K562 (cell line): ENCODE results near the gene SGSM2. TPM values are rescaled to one million over a fixed set of nuclear protein-coding genes. Genes with fewer than 3 reads are reported as not detected.

Source experiments
- ATAC-seq: fragments of 200-7000 bp; cut with Tn5 transposase; 3 replicates; pipeline ENCODE4 v1.9.1; 2020; ENCODE audit warnings: moderate library complexity
- BruUV-seq: library from RNA; stranded (reverse); fragments of 400-500 nt; replicated peaks from 2 replicates; lab custom pipeline; 2021; lab: Mats Ljungman, UMichigan
- CTCF ChIA-PET: fragments of 300-600 bp; formaldehyde crosslinking; extraction: SDS; loops from one replicate; lab custom pipeline; 2021; ENCODE audit warnings: low intra/inter-chr PET ratio; lab: Yijun Ruan, JAX
- POLR2A ChIA-PET: fragments of 300-600, 350-650 bp; sonication (Branson Sonifier 250); formaldehyde crosslinking; extraction: SDS; loops from one replicate; lab custom pipeline; 2021; ENCODE audit warnings: antibody characterized with exemption, inconsistent platforms; lab: Yijun Ruan, JAX
- DNase-seq, 4 experiments: peaks; one replicate each; pipeline versions ENCODE4 v3.0.0 to v3.0.0-alpha.2; 2011 to 2018; ENCODE audit warnings: low spot score in 3 of 4, mixed read lengths in 3 of 4; ENCODE audit errors: extremely low read depth in 1 of 4
- FAIRE-seq: peaks from 2 replicates; lab custom pipeline; 2011; peaks lifted over from hg19 to GRCh38; lab: Jason Lieb, UNC
- H2AFZ ChIP-seq: 2 replicates; pipeline ENCODE4 v1.6.0; 2011; ENCODE audit warnings: low read depth, low read length, control low read depth, inconsistent platforms
- H3K27ac ChIP-seq: fragments of 200-600 bp; 3 replicates; pipeline ENCODE4 v1.8.0; 2011; ENCODE audit warnings: low read depth, mild to moderate bottlenecking, control low read depth, inconsistent platforms, low read length, moderate library complexity, mixed read lengths; ENCODE audit errors: extremely low read depth
- H3K27me3 ChIP-seq, 2 experiments: fragments of 300-600 bp in 1 of 2; 2 replicates in 1 of 2; 3 replicates in 1 of 2; pipeline versions ENCODE4 v1.6.0 to v1.8.0; 2011; ENCODE audit warnings: inconsistent platforms in 2 of 2, low read length in 2 of 2, mild to moderate bottlenecking in 1 of 2, mixed read lengths in 1 of 2, moderate library complexity in 1 of 2; ENCODE audit not compliant: control insufficient read depth in 2 of 2, insufficient read depth in 2 of 2
- H3K36me3 ChIP-seq: fragments of 300-600 bp; 3 replicates; pipeline ENCODE4 v1.8.0; 2011; ENCODE audit warnings: mild to moderate bottlenecking, low read length, inconsistent platforms; ENCODE audit not compliant: control insufficient read depth, insufficient read depth
- H3K4me1 ChIP-seq, 2 experiments: fragments of 200-600 bp in 1 of 2; replicated peaks in 1 of 2; 2 replicates in 1 of 2; 3 replicates in 1 of 2; pipeline versions ENCODE4 v1.5.1 to v1.8.0; 2011; ENCODE audit warnings: inconsistent platforms in 2 of 2, low read length in 2 of 2, mild to moderate bottlenecking in 1 of 2, mixed read lengths in 1 of 2, moderate library complexity in 1 of 2; ENCODE audit not compliant: control insufficient read depth in 2 of 2, insufficient read depth in 2 of 2
- H3K4me2 ChIP-seq: 2 replicates; pipeline ENCODE4 v1.6.1; 2011; ENCODE audit warnings: low read length, control low read depth, inconsistent platforms, mixed read lengths; ENCODE audit not compliant: insufficient read depth
- H3K4me3 ChIP-seq: fragments of 200-600 bp; sonication (generic), shearing (Covaris generic); 2 replicates; pipeline ENCODE4 v1.5.1; 2016; ENCODE audit warnings: control low read depth, inconsistent platforms
- H3K79me2 ChIP-seq: fragments of 200-600 bp; 3 replicates; pipeline ENCODE4 v1.8.0; 2011; ENCODE audit warnings: low read length, inconsistent platforms; ENCODE audit not compliant: control insufficient read depth, insufficient read depth
- H3K9ac ChIP-seq, 2 experiments: 2 replicates each; pipeline versions ENCODE4 v1.6.0 to v1.6.1; 2011; ENCODE audit warnings: low read depth in 2 of 2, low read length in 2 of 2, control low read depth in 1 of 2, inconsistent platforms in 1 of 2, mild to moderate bottlenecking in 1 of 2, mixed read lengths in 1 of 2; ENCODE audit not compliant: insufficient read depth in 1 of 2
- H3K9me1 ChIP-seq: one replicate; pipeline ENCODE4 v1.6.0; 2011; ENCODE audit warnings: inconsistent platforms, mild to moderate bottlenecking, low read length, moderate library complexity; ENCODE audit not compliant: control insufficient read depth, insufficient read depth
- H3K9me3 ChIP-seq: replicated peaks from 2 replicates; pipeline ENCODE4 v1.5.1; 2011; ENCODE audit warnings: low read depth, low read length, inconsistent platforms; ENCODE audit not compliant: control insufficient read depth, insufficient read depth
- H4K20me1 ChIP-seq: replicated peaks from 2 replicates; pipeline ENCODE4 v1.6.1; 2011; ENCODE audit warnings: low read length, inconsistent platforms, mixed read lengths; ENCODE audit not compliant: control insufficient read depth, insufficient read depth
- CCAR2 ChIP-seq: fragments of 200-400 bp; formaldehyde crosslinking; IDR thresholded peaks from 2 replicates; pipeline ENCODE4 v1.6.1; 2017; ENCODE audit warnings: mild to moderate bottlenecking, low read depth, low read length
- CEBPB ChIP-seq: fragments of 450-650 bp; IDR thresholded peaks from 2 replicates; pipeline ENCODE4 v1.6.1; 2016; ENCODE audit warnings: missing genetic modification characterization, missing compliant biosample characterization
- DNMT1 ChIP-seq: fragments of 450-650 bp; IDR thresholded peaks from 2 replicates; pipeline ENCODE4 v1.6.1; 2016; ENCODE audit warnings: antibody characterized with exemption, mild to moderate bottlenecking
- EP400 ChIP-seq: fragments of 450-650 bp; IDR thresholded peaks from 2 replicates; pipeline ENCODE4 v1.6.1; 2017; ENCODE audit warnings: antibody characterized with exemption, mild to moderate bottlenecking, moderate library complexity
- FOXJ3 ChIP-seq: sonication (generic); formaldehyde crosslinking; IDR thresholded peaks from 2 replicates; pipeline ENCODE4 v1.4.0; 2020; ENCODE audit warnings: mild to moderate bottlenecking, missing genetic modification reagents
- FOXO4 ChIP-seq: fragments of 450-650 bp; formaldehyde crosslinking; IDR thresholded peaks from 2 replicates; pipeline ENCODE4 v1.4.0; 2020; ENCODE audit warnings: mild to moderate bottlenecking, moderate library complexity
- GABPB1 ChIP-seq: sonication (generic); formaldehyde crosslinking; IDR thresholded peaks from 2 replicates; pipeline ENCODE4 v1.8.0; 2022; ENCODE audit warnings: mild to moderate bottlenecking, missing genetic modification reagents
- HCFC1 ChIP-seq: IDR thresholded peaks from 2 replicates; pipeline ENCODE4 v1.6.1; 2012; ENCODE audit warnings: low read depth, low read length, improper control_type of control experiment
- KLF1 ChIP-seq: fragments of 450-650 bp; IDR thresholded peaks from 2 replicates; pipeline ENCODE4 v1.6.1; 2016; ENCODE audit warnings: missing genetic modification characterization, missing compliant biosample characterization
- MEF2A ChIP-seq: IDR thresholded peaks from 2 replicates; pipeline ENCODE4 v1.6.1; 2011; ENCODE audit warnings: low read depth, mild to moderate bottlenecking, low read length, moderate library complexity; ENCODE audit not compliant: control insufficient read depth
- SMARCA4 ChIP-seq: fragments of 450-650 bp; IDR thresholded peaks from 2 replicates; pipeline ENCODE4 v1.6.1; 2016
- SOX6 ChIP-seq: fragments of 450-650 bp; IDR thresholded peaks from 2 replicates; pipeline ENCODE4 v1.6.1; 2014; ENCODE audit warnings: mild to moderate bottlenecking
- ZBTB17 ChIP-seq: fragments of 450-650 bp; formaldehyde crosslinking; IDR thresholded peaks from 2 replicates; pipeline ENCODE4 v1.4.0; 2020; ENCODE audit warnings: mild to moderate bottlenecking
- ZKSCAN8 ChIP-seq: fragments of 200-800 bp; sonication (Bioruptor generic); IDR thresholded peaks from 2 replicates; pipeline ENCODE4 v1.6.1; 2016; ENCODE audit warnings: missing genetic modification characterization, missing compliant biosample characterization
- ZNF175 ChIP-seq: fragments of 200-800 bp; sonication (Bioruptor generic); IDR thresholded peaks from 2 replicates; pipeline ENCODE4 v1.6.1; 2016; ENCODE audit warnings: low read depth, mild to moderate bottlenecking, missing genetic modification characterization, missing compliant biosample characterization
- ZNF217 ChIP-seq: sonication (generic); formaldehyde crosslinking; IDR thresholded peaks from 2 replicates; pipeline ENCODE4 v1.8.0; 2022; ENCODE audit warnings: mild to moderate bottlenecking, missing genetic modification reagents
- ZSCAN29 ChIP-seq: fragments of 450-650 bp; IDR thresholded peaks from 2 replicates; pipeline ENCODE4 v1.6.1; 2017
- WGBS: fragments of 100-300 bp; shearing (Covaris generic); methylation state at CpG from one replicate; pipeline ENCODE4 v1.1.6; 2016; ENCODE audit warnings: low coverage, mixed read lengths; ENCODE audit not compliant: insufficient coverage; ENCODE audit errors: missing lambda C conversion rate; 5-methylcytosine and 5-hydroxymethylcytosine counted together
- in situ Hi-C: fragments of 300-500 bp; cut with MboI; formaldehyde crosslinking; loops from 4 replicates; pipeline ENCODE4 v1.15.0; 2018; ENCODE audit warnings: inconsistent platforms, mixed read lengths
- intact Hi-C: fragments of 100-400 bp; cut with micrococcal nuclease; formaldehyde crosslinking; loops from 2 replicates; pipeline ENCODE4 v1.14.2; 2022
- polyA plus RNA-seq, 8 experiments: library from polyadenylated mRNA; depleted of rRNA in 4 of 8; stranded (reverse) in 5 of 8; unstranded in 3 of 8; fragments of >200 nt; fragmentation: Nextera tagmentation in 2 of 8; fragmentation: Illumina TruSeq in 1 of 8; extraction: Ambion mirVana in 2 of 8; extraction: Trizol in 1 of 8; gene quantifications; 2 replicates each; pipeline versions ENCODE4 v1.2.1 to v1.2.3, GENCODE V29; 2011 to 2014; ENCODE audit warnings: inconsistent platforms in 1 of 8, missing spikeins in 1 of 8
- total RNA-seq, 7 experiments: library from RNA; depleted of rRNA in 6 of 7; stranded (reverse); fragments of >200 nt in 6 of 7; fragmentation: Illumina TruSeq in 2 of 7; extraction: Trizol in 2 of 7; gene quantifications; 2 replicates each; pipeline versions ENCODE4 v1.2.1 to v1.2.3, GENCODE V29; 2011 to 2021; ENCODE audit warnings: low replicate concordance in 1 of 7
- TF ChIP-seq, protein P1 (sequence below), 2 experiments: fragments of 250-450 bp in 1 of 2; fragments of 450-650 bp in 1 of 2; sonication (Bioruptor Pico) in 1 of 2; IDR thresholded peaks; 2 replicates each; pipeline versions ENCODE4 v1.6.1 to v1.8.0; 2016 to 2021; ENCODE audit warnings: mild to moderate bottlenecking in 2 of 2, moderate library complexity in 2 of 2, missing compliant biosample characterization in 1 of 2, missing genetic modification characterization in 1 of 2

Gene SGSM2
- total and polyA plus RNA-seq, 9 of the 15 experiments (the other 6 are each of a cell fraction or from before 2014, with no cell fraction given): 0.20 to 26.3 (median 14.8) TPM

DNA sequence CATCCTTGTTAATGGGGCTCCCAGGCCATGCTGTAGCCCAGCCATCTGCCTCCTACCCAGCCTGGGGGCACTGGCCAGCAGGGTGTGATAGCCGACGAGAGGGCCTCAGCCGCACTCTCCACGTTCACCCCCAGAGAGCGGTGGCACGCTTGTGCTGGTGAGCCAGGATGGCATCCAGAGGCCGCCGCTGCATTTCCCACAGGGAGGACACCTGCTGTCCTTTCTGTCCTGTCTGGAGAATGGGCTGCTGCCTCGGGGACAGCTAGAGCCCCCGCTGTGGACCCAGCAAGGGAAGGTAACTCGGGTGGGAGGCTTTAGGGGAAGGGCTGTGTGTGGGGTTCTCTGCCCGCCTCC lies 27.4 kb downstream of the SGSM2 start:
- TF ChIP-seq MEF2A (no peak), ZSCAN29 (no peak), FOXJ3 (no peak), SOX6 (no peak), EP400 (no peak), GABPB1 (CRISPR knock-in tag) (no peak)
- Histone ChIP-seq H3K27me3 (no peaks in the 10 kb centered on the region), H3K4me2 (no peak overlapping the region), H3K4me3 (no peak overlapping the region), H3K9me3 (no peaks in the 10 kb centered on the region), H2AFZ (no peak overlapping the region), H3K9me1 (no peaks in the 10 kb centered on the region), H3K4me1 (peaks cover under 1 to 4% of the 10 kb centered on the region in 2 experiments; a peak in 3 of 5 replicates), H3K79me2 (no peaks in the 10 kb centered on the region), H3K27ac (no peak overlapping the region), H3K9ac (no peak overlapping the region), H3K36me3 (no peaks in the 10 kb centered on the region), H4K20me1 (no peaks in the 10 kb centered on the region; the same call in 1 of the 2 replicates)
- FAIRE-seq (no peak), DNase-seq (no peak), ATAC-seq (no peak)
- intact Hi-C loops: no loop called here
- 62% methylated on average over 3 of the region's 12 CpGs for WGBS
- POLR2A ChIA-PET: interaction anchor here (1.0 kb wide), 1 partner anchor 18 kb away, joined by 4 read pairs; no protein-coding TSS in a partner anchor
- in situ Hi-C loops: no loop called here
- no TSS peak for BruUV-seq
- CTCF ChIA-PET: no interaction called here

GRCh38 chr17:2365132-2365531 lies 27.8 kb downstream of the SGSM2 start:
- Histone ChIP-seq H3K27me3 (no peaks in the 10 kb centered on the region), H3K27ac (no peak overlapping the region), H3K79me2 (no peaks in the 10 kb centered on the region), H3K4me3 (no peak overlapping the region), H3K36me3 (no peaks in the 10 kb centered on the region), H4K20me1 (no peaks in the 10 kb centered on the region; the same call in 1 of the 2 replicates), H3K4me1 (peaks cover 0 to 4% of the 10 kb centered on the region in 2 experiments; a peak in 1 of 5 replicates), H2AFZ (no peak overlapping the region), H3K4me2 (no peak overlapping the region), H3K9me3 (no peaks in the 10 kb centered on the region), H3K9ac (no peak overlapping the region), H3K9me1 (no peaks in the 10 kb centered on the region)
- WGBS: 77% methylated on average over 11 of the region's 20 CpGs
- ChIA-PET POLR2A (interaction anchor here (1.0 kb wide), 1 partner anchor 19 kb away, joined by 4 read pairs; no protein-coding TSS in a partner anchor), CTCF (no interaction called here)
- no peak for DNase-seq
- BruUV-seq: no TSS peak
- in situ Hi-C loops (no loop called here), intact Hi-C loops (no loop called here)
- ATAC-seq: no peak
- FAIRE-seq: no peak
- TF ChIP-seq ZKSCAN8 (CRISPR knock-in tag) (no peak), SMARCA4 (no peak), KLF1 (tag) (no peak), CCAR2 (no peak), HCFC1 (no peak), CEBPB (tag) (no peak), FOXO4 (CRISPR knock-in tag) (no peak), ZNF175 (CRISPR knock-in tag) (no peak), ZBTB17 (CRISPR knock-in tag) (no peak), DNMT1 (no peak), ZNF217 (CRISPR knock-in tag) (no peak)
- TF ChIP-seq, protein P1, sequence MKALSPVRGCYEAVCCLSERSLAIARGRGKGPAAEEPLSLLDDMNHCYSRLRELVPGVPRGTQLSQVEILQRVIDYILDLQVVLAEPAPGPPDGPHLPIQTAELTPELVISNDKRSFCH (CRISPR knock-in tag; IDR thresholded peaks at IDR 0.05): no peak
- TF ChIP-seq, protein P1 (tag; IDR thresholded peaks at IDR 0.05): no peak
